GM10847 (cell line): Measurements from ENCODE around the gene SATB2.

Experiments
- POLR2A ChIP-seq: IDR thresholded peaks from 2 replicates; pipeline ENCODE4 v1.6.1; 2011; ENCODE audit not compliant: insufficient read length; ENCODE audit errors: extremely low read depth

The SATB2 gene

DNA sequence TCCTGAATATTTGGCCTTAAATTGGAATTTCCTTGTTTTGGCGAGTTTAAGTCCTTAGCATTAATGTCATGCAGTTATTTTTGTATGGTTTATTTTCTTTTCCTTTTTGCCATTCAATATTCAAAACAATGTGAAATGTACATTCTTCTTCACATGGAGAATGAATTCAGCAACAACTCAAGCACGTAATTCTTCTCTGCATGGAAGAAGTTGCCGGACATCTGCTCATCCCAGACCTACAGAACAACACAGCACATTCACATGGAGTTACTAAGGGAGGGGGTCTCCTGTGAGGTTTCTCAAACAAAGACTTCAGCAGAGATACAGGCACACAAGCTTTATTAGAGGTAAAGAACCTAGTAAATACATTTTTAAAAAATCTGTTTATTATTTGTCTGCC lies 236.8 kb downstream of the SATB2 start:
- no peak for TF ChIP-seq POLR2A

DNA sequence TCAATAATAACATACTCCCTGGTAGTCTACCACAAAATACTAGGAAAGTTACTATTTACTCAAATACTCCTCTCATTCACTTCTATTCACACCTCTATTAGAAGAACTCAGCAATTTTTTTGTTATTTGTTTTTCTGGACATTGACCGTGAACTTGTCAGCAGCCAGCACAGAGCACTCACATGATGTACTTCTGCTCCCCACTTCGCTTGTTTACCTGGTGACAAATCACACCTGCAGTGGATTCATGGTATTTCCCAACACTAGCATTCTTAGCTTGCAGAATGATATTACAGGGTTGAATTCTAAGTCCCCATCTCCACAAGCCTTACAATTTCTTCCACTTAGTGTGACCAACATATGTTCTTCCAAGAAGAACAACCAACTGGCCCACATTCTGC lies 238.2 kb downstream of the SATB2 start:
- no peak for TF ChIP-seq POLR2A
